Omental fat pad (tissue), 4 donors: Measurements from ENCODE around the gene ATP6V1G2. TPM values are rescaled to one million over a fixed set of nuclear protein-coding genes. Genes with fewer than 3 reads are reported as not detected.

Experiments
- ATAC-seq: fragments of 150-250 bp; one replicate; pipeline ENCODE4 v1.9.1; 2016; ENCODE audit warnings: mild to moderate bottlenecking, moderate library complexity; ENCODE audit not compliant: low FRiP score
- DNase-seq: peaks from one replicate; pipeline ENCODE4 v3.0.0-alpha.2; 2019; ENCODE audit warnings: low spot score
- total RNA-seq, 4 donors: library from RNA; depleted of rRNA; stranded (reverse); fragments of >200 nt; gene quantifications; one replicate each; pipeline ENCODE4 v1.1.0, GENCODE V29; 2016
- TF ChIP-seq, protein P1 (sequence below), 3 donors: fragments of 450-650 bp; IDR thresholded peaks; one replicate each; pipeline ENCODE4 v1.5.1; 2016 to 2017; ENCODE audit warnings: antibody characterized with exemption in 3 of 3, mild to moderate bottlenecking in 3 of 3, moderate library complexity in 2 of 3

ATP6V1G2 gene
- total RNA-seq, 4 donors from 2014 or later, result 0.74 to 2.6 (median 2.4) TPM; not detected in 1

DNA sequence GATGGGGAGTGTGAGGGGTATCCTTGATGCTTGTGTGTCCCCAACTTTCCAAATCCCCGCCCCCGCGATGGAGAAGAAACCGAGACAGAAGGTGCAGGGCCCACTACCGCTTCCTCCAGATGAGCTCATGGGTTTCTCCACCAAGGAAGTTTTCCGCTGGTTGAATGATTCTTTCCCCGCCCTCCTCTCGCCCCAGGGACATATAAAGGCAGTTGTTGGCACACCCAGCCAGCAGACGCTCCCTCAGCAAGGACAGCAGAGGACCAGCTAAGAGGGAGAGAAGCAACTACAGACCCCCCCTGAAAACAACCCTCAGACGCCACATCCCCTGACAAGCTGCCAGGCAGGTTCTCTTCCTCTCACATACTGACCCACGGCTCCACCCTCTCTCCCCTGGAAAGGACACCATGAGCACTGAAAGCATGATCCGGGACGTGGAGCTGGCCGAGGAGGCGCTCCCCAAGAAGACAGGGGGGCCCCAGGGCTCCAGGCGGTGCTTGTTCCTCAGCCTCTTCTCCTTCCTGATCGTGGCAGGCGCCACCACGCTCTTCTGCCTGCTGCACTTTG lies 29.0 kb upstream of the ATP6V1G2 start, which contains the start of gene TNF:
TNF (plus strand) TSS at position 231 of the 567 bp plus-strand sequence; CDS start at position 408, 177 bp downstream.
- DNase-seq (no peak), ATAC-seq (no peak)

DNA sequence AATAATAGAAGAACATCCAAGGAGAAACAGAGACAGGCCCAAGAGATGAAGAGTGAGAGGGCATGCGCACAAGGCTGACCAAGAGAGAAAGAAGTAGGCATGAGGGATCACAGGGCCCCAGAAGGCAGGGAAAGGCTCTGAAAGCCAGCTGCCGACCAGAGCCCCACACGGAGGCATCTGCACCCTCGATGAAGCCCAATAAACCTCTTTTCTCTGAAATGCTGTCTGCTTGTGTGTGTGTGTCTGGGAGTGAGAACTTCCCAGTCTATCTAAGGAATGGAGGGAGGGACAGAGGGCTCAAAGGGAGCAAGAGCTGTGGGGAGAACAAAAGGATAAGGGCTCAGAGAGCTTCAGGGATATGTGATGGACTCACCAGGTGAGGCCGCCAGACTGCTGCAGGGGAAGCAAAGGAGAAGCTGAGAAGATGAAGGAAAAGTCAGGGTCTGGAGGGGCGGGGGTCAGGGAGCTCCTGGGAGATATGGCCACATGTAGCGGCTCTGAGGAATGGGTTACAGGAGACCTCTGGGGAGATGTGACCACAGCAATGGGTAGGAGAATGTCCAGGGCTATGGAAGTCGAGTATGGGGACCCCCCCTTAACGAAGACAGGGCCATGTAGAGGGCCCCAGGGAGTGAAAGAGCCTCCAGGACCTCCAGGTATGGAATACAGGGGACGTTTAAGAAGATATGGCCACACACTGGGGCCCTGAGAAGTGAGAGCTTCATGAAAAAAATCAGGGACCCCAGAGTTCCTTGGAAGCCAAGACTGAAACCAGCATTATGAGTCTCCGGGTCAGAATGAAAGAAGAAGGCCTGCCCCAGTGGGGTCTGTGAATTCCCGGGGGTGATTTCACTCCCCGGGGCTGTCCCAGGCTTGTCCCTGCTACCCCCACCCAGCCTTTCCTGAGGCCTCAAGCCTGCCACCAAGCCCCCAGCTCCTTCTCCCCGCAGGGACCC lies 28.0 kb upstream of the ATP6V1G2 start:
- ATAC-seq, result no peak
- TF ChIP-seq, protein P1, sequence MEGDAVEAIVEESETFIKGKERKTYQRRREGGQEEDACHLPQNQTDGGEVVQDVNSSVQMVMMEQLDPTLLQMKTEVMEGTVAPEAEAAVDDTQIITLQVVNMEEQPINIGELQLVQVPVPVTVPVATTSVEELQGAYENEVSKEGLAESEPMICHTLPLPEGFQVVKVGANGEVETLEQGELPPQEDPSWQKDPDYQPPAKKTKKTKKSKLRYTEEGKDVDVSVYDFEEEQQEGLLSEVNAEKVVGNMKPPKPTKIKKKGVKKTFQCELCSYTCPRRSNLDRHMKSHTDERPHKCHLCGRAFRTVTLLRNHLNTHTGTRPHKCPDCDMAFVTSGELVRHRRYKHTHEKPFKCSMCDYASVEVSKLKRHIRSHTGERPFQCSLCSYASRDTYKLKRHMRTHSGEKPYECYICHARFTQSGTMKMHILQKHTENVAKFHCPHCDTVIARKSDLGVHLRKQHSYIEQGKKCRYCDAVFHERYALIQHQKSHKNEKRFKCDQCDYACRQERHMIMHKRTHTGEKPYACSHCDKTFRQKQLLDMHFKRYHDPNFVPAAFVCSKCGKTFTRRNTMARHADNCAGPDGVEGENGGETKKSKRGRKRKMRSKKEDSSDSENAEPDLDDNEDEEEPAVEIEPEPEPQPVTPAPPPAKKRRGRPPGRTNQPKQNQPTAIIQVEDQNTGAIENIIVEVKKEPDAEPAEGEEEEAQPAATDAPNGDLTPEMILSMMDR (IDR thresholded peaks at IDR 0.05), result no peak
- no peak for DNase-seq

More for the DNA sequence above, 29.0 kb upstream of the ATP6V1G2 start, which contains the start of gene TNF:
- TF ChIP-seq, protein P1 (IDR thresholded peaks at IDR 0.05), result no peak

GRCh38 chr6:31573239-31574105 lies 27.1 kb upstream of the ATP6V1G2 start:
- TF ChIP-seq, protein P1 (IDR thresholded peaks at IDR 0.05), result no peak
- no peak for ATAC-seq

GRCh38 chr6:31572041-31572911 lies 25.9 kb upstream of the ATP6V1G2 start, which contains the start of gene LTA:
LTA (plus strand) TSS chr6:31572289; CDS start chr6:31572743, 454 bp downstream.
- no peak for DNase-seq
- TF ChIP-seq, protein P1 (IDR thresholded peaks at IDR 0.05), result no peak
- ATAC-seq, result no peak

More at GRCh38 chr6:31573239-31574105, 27.1 kb upstream of the ATP6V1G2 start:
- DNase-seq, result no peak

- no peak for ATAC-seq
- TF ChIP-seq, protein P1 (IDR thresholded peaks at IDR 0.05), result no peak
- DNase-seq, result no peak
Observed at GRCh38 chr6:31569861-31570536, 23.6 kb upstream of the ATP6V1G2 start.
